HG02885 (cell line): ENCODE measurements around the gene NPAS3.

Source experiments
- ATAC-seq: cut with Tn5 transposase; IDR thresholded peaks from one replicate; pipeline ENCODE4 v1.9.1; 2021; ENCODE audit warnings: mild to moderate bottlenecking; ENCODE audit not compliant: unreplicated experiment, poor library complexity

Gene NPAS3

DNA sequence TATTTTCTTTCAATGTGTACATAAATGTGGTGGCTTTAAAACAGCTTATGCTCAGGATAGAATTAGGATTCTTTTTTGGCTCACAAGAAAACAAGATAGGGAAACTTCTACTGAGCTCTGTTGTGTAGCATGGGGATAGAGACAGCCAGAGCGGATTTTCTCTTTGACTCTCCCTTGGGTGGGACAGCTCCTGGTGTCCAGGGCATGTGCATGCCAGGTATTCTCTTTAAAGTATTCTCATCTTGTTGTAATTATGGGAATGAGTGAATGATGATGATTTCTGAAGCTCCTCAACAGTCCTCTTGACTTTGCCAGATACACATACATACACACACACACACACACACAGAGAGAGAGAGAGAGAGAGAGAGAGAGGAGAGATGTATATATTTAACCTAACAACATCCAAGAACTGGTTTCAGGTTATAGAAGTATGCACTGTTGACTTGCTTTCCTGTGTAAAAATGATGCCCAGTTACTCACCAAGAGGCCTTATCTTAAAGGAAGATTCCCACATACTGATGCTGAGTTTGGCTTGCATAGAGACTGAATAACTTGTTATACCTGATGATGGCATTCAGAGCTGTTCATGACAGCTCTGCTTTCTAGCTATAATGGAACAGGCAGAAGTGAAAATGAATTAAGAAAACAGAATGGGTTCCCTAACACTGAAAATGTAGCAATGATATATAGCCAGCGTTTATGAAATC lies 624.7 kb downstream of the NPAS3 start:
- no peak for ATAC-seq

DNA sequence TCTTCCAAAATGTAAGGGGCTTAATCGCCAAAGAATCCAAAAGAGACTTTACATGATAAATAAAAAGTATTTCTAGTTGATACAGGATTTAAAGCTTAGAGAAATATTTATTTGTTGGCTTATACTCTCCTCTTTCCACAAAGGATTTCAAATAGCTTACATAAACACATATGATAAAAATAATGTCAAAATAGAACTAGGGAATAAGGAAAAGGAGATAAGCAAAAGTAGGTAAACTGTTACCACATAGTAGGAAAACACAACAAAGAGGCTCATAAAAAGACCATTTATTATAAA lies 625.2 kb downstream of the NPAS3 start:
- no peak for ATAC-seq

DNA sequence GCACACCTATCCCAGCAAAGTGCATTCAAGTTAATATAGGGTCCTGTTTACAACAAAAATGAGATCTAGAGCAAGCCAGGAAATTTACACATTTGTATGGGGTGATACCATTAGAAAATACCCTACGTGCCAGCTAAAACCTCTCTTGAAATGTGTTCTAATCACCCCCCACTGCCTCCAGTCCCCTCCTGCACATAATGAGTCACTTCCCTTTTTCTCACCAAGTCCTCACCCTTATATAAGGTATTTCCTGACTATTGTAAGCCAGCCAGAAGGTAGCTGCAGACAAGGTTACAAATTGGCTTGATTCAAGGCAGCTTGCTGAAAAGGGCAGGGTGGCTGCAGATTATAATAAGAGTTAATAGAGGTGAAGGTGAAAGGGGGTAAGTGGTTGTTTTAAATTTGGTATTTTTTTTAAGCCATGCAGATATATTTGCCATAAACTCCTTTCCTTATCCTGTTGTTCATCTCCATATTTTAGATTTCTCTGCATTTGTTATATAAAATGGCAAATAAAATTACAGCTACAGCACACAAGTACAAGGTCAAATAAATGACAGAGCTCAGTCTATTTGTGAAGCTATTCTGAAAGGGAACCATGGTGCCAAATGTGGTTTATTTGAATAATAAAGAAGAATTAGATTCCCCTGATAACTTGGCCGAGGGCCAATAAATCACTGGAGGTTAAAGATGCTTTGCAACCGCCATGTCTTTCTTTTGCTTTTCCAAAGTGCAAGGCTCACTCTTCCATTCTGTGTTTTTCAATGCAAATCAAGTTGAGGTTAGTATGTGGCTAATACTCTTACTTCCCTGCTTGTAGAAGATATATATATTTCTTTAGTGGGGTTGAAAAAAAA lies 626.3 kb downstream of the NPAS3 start:
- no peak for ATAC-seq

DNA sequence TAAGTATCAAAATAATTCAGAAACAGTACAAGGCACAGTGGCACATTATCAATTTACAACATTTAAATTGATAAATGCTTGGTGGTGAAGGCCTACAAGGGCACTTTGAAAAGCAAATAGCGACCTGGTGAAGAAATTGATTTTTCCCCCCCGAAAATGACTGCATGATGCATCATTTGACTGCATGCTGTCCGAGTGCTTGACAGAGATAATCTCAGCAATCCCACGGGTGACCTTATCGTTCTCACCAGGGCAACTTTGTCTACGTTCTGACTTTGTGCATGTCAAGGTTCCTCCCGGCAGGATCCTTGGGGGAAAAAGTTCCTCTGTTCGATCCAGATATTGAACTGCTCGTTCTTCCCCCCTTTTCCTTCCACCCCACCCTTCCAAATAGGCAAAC lies 627.4 kb downstream of the NPAS3 start:
- no peak for ATAC-seq

DNA sequence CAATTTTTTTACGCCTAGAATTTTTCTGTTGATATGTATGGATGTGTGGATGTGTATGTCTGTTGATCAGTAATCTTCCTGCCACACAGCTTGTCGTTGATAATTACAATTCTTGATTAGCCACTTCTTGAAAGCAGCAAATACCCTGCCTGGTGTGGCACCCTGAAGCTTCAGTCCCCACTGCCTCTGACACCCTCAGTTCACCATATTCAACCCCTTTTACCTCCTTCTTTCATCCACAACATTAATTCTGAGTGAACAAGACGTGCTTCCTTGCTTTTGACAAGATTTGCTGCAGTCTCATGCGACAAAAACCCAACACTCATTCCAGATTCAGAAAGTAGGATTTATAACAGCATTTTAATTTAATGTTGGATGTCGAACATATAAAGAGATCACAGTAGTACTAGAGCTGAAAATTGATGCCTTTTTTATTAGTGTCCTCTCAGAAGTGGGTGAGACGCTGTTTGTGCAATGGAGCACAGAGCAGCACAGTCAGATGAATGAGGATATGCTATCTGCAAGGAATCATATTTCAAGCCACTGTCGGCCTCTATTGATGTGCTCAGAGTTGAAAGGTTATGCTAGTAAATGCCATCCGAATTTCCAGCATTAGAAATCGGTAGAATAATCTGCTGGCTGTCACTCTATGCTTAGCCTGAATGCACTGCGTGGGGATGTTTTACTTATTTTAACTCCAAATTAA lies 628.5 kb downstream of the NPAS3 start:
- ATAC-seq: no peak

DNA sequence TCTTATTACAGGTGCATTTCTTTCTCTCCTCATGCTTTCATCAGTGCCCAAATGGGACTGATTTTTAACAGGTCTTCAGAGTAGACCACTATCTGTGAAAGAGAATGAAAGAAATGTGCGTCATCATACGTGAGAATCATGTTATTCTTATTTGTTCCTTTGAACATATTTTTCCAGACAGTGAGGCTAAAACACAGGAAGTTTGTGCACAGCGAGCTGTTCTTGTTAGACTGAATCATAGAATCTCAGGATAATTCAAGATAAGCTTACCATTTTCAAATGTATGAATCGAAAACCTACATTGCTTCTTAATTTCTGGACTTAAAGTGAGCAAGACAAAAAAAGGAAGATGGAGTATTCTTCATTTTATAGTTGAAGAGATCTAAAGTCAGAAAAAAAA lies 629.1 kb downstream of the NPAS3 start:
- no peak for ATAC-seq

DNA sequence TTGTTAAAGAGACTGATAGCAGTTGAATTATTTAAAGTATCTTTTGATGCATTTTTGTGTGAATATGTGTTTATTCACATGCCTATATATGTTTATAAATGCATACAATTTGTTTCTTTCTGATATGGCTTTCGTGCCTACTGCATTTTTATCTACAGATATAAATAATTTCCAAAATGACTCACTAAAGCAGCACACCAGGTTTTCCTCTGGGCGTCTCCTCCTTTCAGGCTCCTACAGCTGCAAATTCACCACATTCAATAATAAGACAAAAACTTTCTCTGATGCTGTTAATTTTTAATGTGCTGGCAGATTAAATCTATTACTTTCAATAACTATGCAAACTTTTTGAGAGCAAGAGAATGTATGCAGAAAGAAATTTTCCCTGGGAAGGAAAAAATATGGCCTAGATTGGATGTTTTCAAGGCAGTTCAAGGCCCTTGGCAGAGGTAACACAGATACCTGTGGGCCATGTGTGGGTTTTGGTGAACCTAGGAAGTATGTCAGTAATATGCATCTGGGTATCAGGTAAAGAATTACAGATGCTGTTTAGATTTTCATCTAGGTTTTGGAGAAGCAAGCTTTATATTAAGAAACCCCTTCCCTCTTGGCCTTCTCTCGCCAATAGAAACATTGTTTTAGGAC lies 630.4 kb downstream of the NPAS3 start:
- no peak for ATAC-seq

DNA sequence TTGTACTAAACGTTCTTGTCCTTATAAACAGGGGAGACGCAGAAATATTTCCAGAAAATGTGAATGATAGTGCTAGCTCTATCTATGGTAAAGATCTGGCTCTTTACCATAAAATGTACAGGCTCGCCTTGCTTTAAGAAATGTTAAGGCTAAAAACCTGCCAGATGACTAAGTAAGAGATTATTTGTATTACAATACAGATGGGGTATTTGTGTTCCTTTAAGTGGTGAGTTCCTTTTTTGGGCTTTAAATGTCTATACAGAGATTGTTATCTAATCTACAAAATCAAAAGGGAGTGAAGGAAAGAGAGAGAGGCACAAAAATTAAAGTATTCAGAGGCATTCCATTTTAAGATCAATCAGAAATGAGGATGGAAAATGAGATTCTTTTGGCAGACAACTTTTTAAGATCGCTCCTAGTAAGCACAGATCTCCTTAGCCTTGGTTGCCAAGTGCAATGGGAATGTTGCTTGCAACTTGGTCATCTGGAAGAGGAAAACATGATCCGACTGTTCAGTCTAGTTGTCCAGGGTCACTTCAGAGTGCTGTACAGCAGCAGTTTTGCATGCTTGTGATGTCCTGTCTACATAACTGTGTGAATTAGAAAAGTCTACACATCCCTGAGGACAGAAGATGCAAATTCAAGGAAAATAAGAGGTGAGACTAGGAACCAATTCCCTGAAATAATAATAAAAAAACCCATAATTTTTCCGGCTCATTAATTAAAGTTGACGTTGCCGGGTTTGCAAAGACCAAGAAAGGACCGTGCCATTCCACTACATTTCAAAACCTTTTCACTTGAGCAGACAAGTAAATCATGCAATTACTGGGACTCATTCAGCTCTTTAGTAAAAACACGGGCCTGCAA lies 631.4 kb downstream of the NPAS3 start:
- no peak for ATAC-seq

DNA sequence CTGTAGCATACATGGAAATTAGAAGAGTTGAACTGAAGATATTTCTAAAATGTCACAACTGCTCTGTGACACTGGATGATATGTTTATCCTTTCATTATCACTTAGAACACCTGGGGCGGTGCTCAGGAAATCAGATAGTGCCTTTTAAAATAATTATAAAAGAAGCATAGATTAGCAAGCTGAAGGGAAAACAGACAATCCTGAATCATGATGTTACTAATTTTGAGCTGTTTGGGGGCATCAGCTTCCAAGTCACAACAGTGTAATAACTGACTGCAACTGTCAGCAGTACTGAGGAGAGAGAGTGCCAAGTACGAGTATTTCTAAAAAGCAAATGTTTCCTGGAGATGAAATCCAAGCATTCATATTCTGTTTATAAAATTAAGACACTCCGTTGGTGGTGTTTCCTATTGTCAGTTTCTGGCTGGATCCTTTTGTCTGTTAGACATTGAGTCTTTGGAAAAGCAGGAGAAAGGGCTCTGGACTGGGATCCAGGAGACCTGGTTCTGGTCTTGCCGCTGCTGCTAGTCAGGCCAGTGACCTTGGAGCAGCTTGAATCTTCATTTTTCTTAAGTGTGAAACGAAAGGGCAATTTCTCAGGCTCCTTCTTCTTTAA lies 632.1 kb downstream of the NPAS3 start:
- no peak for ATAC-seq

DNA sequence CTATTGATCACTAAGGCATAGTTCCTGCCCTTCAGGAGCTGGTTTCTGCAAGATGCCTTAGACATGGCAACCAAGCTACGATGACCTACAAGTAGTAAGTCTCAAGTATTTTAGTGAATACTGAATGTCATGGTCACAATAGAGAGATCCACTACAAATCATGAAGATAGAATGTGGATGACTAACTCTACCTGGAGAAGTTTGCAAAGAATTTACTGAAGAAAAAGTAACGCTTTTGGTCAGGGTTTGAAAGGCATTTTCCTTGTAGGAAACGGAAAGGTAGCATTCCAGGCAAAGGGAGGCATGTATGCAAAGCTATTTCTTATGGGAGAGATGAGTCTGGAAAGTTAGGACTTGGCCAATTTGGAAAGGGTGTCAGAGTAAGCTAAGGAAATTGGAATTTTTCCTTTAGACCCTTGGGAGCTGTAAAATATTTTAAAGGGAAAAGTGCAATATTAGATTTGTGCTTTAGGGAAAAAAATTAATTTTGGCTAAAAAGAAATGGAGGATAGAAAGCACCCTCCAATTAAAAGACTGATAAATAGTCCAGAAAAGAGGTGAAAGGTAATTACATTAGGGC lies 634.7 kb downstream of the NPAS3 start:
- no peak for ATAC-seq

DNA sequence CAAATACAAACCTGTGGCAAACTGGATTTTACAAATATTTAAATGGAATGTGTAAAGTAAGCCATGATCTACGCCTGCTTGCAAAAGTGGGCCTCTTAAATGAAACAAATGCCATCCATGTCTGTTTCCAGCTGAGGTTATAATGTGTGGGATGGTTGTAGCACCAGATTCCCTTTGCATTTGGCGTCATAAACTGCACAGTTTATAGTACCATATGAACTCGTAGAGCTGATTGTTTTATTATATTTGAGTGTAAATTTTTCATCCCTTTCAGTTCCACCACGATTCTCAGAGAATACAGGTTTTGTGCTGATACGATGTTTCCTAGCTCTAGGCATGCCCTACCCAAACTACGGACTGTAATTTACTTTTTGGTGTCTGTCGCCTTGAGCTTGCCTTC lies 637.3 kb downstream of the NPAS3 start:
- ATAC-seq: no peak

DNA sequence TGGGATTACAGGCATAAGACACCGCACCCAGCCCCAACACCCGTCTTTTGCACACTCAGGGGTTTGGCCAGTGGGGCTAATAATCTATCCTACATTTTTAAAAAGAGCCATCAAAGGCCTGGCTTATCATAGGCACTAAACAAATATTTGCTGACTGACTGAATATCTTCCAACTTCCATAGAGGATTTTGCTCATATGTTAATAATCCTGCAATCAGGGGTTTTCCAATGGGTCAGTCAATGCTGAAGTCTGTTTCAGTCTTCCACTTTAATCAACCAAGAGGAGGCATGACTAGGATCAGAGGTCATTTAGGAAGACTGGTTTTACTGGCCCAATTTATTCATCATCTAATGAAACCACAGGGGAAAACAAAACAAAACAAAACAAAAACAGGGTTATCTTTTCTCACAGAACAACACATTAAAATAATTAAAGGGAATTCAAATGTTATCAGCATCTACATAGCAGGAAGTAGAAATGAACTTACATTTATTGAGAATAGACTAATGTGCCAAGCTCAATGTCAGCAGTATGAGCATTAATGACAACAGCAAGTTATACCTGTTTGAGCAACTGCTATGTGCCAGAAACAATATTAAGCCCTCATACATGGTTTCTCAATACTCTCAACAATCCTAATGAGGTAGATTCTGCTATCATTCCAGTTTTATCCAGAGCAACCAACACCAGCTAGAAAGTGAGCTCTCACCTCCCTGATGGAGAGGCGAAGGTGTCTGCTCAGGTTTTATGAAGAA lies 640.0 kb downstream of the NPAS3 start:
- ATAC-seq: no peak

DNA sequence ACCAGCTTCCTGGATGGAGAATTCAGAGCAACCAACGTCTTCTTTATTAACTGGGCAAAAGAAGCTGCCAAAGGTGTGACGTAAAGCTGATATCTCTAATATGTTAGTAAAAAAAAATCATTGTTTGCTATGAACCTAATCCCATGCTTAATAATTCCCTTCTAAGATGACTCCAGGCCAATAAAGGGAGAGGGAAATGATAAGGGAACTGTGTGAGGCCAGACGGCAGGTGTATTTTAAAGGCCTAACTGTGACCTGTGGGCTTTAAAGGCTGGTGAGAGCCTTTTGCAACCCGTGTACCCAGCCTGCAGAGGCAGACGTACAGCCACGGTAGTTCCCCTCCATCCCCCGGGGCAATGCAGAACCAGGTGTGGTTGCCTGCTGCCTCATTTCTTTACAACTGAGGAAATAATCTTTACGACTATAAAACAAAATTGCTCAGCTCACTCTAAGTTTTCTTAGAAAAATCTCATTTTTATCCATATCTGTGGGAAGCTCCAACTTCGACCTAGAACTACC lies 641.6 kb downstream of the NPAS3 start:
- ATAC-seq: no peak

DNA sequence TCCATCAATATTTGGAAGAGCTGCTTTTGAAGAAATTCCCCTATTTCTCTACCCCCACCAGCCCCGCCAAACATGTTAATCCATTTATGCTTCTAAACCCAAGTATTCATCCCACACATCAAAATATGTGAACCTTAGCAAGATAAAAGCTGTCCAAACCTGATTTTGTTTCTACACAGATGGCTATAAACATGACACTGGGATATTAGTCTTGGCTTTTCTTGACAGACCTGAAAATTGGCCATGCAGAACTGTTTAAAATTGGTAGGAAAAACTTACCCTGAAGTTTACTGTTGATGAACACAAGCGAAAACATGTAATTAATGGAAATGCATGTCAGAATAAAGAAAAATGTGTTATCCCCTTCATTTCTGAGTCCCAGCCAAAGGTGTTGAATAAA lies 642.2 kb downstream of the NPAS3 start:
- ATAC-seq: no peak

DNA sequence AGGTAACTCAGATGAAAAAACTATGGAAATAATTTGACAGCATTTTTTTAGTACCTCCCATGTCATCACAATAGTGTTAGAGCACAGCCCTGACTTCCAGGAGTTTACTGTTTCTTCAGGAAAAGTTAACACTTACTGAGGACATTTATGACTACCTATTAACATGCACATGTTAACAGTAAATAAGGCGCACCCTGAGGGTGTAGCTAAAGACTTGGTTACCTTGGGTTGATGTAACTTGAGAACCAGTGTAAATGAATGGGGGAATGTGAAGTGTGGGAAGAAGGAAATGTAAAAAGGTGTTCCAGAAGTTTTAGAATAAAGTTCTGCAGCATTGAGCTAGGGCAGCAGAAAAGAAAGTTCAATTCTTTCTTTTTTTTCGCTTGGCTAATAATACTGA lies 646.0 kb downstream of the NPAS3 start:
- ATAC-seq: no peak

DNA sequence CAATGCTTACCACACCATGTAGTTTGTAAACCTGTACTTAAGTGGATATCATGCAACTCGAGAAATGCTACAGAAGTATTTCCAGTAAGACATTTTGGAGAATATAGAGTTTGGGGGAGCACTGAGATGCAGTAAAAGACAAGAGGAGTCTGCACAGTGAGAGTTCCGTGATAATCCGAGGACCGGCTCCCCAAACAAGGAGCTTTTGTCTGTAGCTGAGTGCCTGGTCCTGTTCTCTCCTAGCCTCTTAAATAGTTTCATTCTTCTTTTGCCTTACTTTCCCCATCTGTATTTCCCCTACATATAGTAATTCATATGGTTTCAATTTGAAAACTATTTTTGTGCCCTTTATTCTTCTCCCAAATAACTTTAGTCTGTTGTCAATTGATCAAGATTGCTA lies 648.1 kb downstream of the NPAS3 start:
- no peak for ATAC-seq

DNA sequence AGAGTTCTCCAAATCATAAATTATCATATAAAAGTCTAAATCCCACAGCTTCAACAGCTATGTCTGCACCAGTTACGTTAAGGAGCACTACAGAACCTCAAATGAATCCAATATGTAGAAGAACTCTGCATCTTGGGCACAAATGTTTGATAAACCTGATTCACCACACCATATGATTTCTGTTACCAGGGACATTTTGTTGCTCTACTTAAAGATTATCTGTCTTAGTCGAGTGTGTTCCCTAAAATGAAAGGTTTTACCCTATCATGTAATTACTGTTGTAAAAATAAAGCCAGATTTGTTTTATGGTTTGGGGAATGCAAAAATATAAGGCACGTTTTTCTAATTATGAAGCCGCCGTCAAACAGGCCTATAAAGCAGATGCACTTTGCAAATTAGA lies 649.1 kb downstream of the NPAS3 start:
- ATAC-seq: no peak

DNA sequence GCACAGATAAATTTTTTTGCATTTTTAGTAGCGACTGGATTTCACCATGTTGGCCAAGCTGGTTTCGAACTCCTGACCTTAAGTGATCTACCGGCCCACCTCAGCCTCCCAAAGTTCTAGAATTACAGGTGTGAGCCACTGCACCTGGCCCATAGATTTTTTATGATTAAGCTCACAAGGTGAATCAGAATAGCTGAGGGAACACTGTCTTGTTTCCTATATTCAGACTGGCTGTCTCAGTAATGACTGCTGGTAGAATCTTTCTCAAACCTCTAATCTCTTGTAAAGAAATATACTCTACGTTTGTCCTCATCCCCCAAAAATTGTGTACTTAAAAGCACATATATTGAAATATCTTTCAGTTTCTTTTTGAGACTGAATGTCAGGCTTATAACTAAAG lies 650.1 kb downstream of the NPAS3 start:
- no peak for ATAC-seq
